ENCODE results near the gene EVX2.

Gene EVX2

DNA sequence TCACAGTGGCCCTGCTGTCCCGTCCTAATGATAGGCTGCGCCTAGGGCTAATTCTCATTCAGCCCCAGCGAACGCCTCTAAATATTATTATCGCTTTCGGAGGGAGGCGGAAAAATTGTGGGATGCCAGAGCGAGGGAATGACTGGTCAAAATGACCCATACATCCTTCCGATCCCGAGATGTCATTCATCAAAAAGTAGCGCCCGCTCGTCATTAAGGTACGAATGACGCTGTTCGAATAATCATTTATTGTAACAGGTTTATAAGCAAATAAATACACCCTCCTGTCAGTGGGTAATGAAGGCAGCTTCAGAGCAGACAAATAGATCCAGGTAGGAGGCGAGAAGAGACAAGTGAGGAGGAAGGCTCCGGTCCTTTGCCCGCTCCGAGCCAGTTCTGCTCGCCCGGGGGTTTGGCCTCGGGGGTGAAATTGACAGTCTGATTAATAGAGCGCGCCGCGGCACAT, at the start of gene EVX2:
Gene EVX2, minus strand, starts transcription at position 167 of the 466 bp plus-strand sequence. CDS start 186 bp downstream, outside the sequence.
- no peak for DNase-seq

DNA sequence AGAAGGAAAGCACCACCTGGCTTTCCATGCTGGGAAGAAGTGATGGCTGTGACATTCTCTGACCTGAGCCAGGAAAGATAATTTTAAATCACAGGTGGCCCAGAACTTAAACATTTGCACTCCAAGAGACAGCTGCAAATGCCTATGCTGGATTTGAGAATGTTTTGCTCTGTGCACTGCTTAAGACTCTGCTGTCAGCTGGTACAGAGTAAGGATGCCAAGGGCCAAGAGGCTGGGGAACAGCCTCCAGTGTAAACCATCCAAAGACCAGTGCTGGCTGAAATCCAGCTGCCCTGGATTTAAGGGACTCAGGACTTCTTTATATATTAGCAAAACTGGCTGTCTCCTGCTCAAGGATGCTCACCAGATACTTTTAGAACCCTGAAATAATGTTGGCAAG, 49.6 kb upstream of the EVX2 start:
- no peak for DNase-seq

DNA sequence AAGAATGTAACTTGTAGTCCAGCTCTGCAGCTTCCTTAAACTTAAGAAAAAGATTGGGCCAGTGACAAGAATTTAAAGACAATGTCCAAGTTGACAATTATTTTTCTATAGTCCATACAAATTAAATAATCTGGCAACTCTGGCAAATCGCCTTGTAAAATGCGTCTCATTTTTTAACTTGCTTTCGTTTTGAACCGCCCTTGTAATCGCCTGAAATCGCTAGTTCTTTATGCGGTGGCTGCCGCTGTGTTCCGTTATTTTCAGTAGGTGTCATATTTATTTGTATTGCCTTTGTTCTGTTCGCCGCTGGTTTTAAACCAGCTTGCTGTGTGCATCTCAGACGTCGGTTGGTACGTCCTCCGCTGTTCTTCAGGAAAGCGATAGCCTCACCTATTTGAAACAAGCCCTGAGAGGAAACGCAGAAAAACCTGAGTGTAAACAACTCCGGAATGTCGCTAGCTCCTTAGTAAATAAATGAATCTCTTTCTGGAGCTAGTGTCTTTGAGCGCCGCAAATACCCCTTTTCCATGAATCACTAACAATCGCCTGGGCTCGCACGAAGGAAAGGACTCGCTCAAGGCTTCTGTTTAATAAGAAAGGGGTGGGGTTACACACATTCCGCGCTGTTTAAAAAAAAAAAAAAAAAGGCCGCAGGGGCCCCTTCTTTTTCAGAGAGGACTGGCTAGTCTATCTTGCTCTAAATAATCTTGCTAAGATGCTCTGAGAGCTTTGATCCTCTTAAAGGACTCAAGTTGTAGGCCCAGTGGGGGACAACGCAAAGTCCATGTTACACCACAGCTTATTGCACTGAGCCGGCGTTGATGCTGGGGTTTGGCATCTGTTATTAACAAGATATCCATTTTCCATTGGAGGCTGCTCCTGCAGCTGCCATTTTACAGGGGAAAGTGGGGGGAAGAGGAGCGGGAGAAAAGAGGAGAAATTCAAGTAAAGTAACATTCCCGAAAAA, 48.7 kb upstream of the EVX2 start:
- DNase-seq: no peak

DNA sequence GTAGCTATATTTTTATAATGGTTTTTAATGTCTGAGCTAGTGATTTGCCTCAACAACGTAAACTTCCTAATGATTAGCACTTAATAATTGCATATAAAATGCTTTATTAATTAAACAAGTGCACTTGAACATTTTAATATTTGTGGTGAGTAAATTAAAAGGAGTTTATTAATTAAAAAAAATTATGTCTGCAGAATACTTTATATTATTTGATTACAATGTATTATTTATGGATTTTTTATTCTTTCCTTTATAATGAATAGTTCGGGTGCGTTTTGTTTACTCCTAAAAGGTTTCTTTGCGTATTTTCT, 48.0 kb upstream of the EVX2 start:
- no peak for DNase-seq

DNA sequence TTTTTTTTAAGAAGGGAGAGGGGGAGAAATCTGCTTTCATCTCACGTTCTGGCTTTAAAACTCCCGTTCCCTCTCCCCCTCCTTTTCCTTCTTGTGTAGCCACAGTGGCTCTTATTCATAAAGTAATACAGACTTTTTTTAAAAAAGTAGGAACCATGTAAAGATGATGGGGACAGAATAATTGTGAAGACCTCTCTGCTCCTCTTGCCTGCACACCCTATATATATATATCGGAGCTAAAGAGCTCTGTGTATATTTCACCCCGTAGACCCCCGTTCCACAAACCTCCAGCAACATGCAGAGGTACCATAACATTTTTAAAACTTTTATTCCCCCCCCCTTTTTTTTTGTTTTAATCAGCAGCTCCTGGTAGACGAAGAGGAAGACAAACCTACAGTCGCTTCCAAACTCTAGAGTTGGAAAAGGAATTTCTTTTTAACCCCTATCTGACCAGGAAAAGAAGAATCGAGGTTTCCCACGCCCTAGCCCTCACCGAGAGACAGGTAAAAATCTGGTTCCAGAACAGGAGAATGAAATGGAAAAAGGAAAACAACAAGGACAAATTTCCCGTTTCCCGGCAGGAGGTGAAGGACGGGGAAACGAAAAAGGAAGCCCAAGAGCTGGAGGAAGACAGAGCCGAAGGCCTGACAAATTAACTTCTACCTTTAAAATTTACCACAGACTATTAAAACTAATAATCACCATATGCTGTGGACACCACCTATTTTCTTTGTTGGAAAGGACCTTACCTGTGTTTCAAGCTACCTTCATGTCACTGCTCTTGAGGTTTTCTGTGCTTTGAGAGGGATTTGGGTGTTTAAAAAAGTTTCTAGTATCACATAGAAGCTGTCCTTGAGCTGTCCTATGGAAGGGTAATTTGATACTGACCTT, 47.4 kb upstream of the EVX2 start:
- DNase-seq: no peak

DNA sequence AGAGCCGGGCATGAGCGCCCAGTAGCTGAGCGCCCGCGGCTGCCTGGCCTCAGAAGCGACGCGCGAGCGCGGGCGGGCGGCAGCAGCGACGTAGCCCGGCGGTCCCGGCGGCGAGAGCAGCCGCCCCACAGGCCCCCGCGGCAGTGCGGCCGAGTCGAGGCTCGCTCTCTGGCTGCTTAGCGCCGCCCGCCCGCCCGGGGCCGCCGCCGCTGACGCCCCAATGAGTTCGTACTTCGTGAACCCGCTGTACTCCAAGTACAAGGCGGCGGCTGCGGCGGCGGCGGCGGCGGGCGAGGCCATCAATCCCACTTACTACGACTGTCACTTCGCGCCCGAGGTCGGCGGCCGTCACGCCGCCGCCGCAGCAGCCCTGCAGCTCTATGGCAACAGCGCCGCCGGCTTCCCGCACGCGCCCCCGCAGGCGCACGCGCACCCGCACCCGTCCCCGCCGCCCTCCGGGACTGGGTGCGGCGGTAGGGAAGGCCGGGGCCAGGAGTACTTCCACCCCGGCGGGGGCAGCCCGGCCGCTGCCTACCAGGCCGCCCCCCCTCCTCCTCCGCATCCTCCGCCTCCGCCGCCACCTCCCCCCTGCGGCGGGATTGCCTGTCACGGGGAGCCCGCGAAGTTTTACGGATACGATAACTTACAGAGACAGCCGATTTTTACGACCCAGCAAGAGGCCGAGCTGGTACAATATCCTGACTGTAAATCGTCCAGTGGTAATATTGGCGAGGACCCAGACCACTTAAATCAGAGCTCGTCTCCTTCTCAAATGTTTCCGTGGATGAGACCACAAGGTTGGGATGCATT, 46.6 kb upstream of the EVX2 start:
- DNase-seq: no peak

DNA sequence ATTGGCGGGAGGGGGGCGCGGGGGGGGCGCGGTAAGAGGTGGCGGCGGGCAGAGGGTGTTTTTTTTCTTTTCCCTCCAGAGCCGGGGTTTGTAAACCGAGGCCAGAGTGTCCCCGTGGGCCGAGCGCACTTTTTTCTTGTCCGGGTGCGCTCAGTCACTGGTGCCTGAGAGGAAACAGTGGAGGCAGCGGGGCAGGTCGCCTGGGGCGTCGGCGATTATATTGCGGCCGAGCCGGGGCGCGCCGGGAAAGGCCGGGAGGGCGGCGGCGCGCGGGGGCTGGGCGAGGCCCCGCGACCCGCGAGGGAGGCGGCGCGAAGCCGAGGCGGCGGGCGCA, 46.0 kb upstream of the EVX2 start:
- DNase-seq: no peak

DNA sequence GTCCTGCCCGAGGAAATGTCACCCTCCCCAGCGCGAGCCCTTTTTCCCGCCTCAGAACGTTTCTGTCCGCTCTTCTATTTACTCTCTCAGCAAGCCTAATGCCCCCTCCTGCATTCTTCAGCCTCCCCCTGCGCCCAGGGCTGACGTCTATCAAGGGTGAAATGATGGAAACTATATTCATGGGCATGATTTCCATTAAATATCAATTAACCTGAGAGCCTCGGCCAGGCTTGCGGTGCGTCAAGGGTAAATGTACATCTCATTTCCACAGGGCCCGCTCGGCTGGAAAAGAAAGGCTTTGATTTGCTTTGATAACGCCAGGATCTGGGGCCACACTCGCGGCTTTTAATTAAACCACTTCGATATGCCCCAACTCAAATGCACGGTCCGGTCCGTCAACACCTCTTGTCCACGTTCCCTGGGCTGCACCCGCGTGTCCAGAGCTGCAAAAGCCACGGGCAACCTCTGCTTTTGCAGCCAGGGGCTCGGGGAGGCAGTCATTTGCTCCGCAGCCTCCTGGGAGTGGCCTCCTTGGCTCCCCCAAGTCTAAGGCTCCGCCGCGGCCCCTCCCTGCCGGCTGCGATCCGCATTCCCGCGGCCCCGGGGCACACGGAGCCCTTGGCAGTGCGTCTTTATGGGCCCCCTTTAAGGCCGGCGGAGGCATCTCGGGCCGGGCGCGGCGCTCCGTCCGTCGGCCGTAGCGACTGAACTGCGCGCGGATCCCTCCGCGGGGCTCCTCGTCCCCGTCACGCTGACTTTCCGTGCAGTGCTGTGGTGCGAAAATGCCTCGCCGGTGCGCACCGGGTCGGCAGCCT, 45.4 kb upstream of the EVX2 start, which contains the start of gene HOXD8:
Gene HOXD8, plus strand, starts transcription at position 724 of the 815 bp plus-strand sequence. CDS start 662 bp downstream, outside the sequence.
- DNase-seq: no peak

DNA sequence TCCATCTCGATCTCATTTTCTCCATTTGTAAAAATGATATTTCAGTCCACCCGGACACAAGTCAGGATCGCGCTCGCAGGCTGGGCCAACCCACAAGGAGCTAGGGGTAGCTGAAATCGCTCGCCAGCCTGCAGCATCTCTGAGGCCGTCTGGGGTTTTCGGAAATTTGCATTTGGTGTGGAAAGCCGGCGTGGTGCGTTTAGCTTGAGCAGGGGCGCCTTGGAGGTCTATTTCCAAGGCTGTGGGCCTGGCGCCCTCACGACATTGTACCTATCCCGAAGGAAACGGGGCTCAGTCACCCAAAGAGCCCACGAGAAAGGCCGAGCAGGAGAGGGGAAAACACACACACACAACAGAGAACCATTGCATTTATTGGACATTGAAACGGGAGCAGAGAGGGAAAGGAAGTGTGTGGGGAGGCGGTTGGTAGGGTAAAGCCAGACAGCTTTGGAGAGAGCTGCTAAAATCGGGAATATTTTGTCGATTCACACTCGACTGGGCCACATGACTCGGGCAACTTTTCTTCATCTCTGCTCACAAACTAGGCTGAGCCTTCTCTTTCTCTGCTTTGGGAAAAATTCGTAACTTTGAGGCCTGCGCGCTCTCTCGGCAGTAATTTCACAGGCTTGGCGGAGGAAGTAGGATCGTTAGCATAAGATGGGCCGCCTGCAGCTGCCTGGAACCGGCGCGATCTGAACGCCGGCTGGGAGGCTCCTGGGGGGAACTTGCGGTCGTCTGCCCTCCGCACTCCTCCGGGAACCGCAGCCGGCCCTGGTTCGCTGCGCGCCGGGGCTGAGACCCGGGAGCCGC, 44.6 kb upstream of the EVX2 start:
- no peak for DNase-seq

DNA sequence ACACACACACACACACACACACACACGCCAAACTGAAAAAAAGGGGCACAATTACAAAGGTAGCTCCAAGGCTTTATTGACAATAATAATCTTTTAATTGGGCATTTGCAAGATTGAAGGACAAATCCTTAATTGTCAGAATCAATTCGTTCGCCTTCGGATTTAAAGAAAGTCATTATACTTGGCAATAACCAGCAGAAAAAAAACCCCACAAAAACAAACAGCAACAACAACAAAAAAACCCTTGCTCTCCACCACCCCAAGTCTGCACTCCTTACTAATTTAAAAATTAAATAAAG, 44.0 kb upstream of the EVX2 start:
- DNase-seq: no peak

DNA sequence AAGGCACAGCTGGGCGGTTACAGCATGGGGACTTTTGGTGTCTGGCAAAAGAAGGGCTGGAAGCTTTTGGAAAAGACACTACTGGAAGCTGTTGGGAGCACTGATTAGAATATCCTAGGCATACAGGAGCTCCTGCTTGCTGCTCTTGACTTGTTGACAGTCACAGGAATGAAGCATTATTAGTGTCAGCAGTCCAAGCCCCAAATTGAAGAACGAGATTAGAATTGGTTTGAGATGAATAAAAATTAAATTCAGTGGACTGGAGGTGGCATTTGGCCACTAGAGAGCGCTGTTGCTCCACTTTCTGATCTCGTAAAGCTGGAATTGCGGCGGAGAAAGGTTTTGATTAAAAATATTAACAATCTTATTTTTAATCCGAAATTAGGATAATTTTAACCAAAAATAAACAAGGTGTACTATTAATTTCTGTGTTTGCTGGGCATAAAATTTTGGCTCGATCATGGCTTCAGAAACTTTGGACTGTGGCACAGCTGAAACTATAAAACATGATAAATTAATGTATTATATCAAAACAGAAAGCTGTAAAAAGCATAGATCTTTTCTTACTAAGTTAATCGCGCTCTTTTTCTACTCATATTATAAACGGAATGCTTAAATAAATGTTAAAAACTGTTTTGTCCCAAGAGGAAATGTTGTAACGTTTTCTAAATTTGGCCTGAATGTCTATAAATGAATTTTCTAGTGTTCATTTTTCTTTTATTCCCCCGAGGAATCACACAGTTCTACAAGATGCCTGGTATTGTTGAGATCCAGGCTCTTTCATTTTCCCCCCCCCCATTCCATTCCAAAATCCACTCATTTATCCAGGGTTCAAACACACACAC, 43.4 kb upstream of the EVX2 start:
- DNase-seq: peak; percentile 41

DNA sequence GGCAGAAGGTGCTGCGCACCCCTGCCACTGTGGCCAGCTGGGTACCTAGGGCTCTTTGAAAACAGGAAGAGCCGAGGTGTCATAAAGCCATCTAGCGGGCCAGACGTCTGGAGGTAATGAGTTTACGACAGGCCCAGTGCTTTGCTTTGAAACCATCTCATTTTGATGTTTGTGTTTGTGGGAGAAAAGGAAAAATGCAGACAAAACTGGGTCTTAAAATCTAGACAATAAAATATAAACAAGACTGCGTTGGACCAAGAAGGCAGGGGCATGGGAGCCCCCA, 42.0 kb upstream of the EVX2 start:
- DNase-seq: no peak

DNA sequence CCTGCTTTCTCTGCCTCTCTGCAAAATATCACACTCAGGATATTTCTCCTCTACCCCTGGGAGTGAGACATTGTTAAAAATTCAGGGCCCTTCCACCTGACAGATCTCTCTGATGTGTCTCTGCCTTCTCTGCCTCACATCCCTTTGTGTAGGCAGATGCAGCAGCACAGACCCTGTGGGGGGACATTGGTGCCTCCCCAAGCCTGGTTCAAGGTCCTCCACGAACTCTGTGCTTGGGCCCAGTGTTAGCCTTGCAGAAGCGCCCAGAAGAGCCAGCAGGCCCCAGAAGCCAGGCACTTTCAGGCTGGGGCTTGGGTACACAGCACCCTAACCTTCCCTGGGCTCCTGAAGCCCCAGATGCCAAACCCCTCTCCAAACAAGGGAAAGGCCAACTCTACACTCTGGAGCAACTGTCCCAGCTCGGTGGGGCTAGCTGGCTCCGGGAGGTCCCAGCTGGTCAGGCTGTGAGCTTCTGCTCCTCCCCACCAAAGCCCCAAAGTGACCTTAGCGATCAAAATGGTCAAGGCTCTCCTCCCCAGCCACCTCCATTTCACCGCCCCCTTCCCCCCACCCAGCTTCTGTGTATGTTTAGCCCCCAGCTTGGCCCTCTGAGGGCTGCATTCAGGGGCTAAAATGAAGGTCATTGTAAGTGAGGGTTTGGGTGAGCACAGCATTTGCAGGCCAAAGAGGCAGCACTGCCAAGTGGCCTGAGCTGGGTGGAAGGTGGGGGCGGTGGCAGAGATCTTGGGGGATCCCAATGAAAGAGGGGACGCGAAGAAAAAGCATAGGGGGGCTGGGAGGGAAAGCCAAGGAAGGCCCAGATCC, 41.4 kb upstream of the EVX2 start:
- DNase-seq: no peak

DNA sequence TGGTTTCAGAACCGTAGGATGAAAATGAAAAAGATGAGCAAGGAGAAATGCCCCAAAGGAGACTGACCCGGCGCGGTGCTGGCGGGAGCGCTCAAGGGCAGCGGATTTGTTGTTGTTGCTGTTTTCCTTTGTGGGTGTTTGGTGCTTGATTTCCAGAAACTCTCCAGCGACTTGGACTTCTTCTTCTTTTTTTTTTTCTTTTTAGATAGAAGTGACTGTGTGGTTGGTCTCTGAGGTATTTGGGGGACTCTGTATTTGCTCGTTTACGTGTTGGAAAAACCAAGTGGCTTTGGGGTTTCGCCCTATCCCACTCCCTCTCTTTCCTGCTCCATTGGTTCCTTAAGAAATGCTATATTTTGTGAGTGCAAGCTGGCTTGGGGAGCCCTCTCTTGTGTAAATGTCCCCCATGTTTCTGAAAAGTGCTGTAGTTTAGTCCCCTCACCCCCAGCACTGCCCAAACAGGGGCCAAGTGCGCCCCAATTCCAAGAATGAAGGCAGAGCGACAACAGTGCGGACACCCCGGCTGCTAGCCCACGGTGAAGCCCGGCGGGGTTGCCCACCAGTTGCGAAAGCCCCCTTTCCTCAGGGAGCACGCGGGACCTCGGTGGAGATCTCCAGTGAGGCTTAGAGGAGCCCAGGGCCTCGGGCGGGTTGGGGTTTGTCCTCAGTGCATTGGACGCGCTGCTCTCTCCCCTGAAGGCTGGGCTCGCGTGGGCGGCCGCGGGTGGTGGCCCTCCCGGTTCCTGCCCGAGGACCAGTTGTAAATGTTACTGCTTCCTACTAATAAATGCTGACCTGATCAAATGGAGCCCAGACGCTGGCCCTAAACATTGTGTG, 40.6 kb upstream of the EVX2 start:
- DNase-seq: no peak

DNA sequence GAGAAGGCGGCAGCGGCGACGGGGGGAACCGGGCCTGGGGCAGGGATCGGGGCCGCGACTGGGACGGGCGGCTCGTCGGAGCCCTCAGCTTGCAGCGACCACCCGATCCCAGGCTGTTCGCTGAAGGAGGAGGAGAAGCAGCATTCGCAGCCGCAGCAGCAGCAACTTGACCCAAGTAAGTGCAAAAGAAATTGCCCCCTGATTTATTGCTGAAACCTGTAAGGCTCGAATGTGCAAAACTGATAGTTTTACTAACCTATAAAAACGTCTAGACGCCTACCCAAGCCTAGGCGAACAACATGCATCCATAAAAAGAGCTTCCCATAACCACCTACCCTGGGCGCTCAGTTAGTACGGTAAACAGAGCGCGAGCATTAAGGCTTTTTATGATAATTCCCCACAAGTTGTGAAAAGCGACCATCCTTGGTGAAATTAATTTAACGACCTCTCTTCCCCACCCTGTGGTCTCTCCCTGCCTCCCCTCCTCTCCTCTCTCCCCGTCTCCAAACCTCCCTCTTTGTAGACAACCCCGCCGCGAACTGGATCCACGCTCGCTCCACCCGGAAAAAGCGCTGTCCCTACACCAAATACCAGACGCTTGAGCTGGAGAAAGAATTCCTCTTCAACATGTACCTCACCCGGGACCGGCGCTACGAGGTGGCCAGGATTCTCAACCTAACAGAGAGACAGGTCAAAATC, 39.8 kb upstream of the EVX2 start:
- DNase-seq: no peak

DNA sequence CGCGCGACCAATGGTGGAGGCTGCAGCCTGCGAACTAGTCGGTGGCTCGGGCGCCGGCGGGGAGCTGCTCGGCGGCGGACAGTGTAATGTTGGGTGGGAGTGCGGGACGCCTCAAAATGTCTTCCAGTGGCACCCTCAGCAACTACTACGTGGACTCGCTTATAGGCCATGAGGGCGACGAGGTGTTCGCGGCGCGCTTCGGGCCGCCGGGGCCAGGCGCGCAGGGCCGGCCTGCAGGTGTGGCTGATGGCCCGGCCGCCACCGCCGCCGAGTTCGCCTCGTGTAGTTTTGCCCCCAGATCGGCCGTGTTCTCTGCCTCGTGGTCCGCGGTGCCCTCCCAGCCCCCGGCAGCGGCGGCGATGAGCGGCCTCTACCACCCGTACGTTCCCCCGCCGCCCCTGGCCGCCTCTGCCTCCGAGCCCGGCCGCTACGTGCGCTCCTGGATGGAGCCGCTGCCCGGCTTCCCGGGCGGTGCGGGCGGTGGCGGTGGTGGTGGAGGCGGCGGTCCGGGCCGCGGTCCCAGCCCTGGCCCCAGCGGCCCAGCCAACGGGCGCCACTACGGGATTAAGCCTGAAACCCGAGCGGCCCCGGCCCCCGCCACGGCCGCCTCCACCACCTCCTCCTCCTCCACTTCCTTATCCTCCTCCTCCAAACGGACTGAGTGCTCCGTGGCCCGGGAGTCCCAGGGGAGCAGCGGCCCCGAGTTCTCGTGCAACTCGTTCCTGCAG, 39.1 kb upstream of the EVX2 start, which contains the start of gene HOXD9:
Gene HOXD9, plus strand, starts transcription at position 37 of the 728 bp plus-strand sequence. Its CDS starts 50 bp downstream, at position 87.
- DNase-seq: no peak

DNA sequence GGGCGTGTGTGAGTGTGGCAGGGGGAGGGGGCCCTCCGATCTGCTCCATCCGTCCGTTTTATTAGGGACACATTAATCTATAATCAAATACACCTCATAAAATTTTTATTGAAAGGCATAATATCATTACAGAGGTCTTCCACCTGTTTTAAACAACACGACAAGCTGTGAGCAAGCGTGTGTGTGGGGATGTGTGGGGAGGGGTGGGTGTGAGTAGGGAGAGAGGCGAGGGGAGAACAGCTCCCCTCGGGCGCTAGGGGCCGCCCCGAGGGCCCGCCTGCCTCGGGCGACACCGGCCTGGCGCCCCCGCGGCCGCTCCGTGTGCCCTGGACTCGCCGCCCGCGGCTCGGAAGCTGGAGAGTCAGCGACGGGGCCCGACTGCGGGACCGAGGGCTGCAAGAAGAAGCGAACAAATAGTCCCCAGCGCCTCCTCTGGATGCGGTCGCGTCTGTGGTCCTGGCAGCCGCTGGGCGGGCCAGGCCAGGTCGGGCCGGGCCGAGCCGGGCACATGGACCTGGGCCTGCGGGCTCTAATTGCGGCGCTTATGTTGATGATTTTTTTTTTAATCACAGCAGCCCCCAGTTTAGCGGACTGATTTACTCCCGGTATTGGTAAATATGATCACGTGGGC, 38.4 kb upstream of the EVX2 start:
- DNase-seq: no peak

Data from CD4-positive, alpha-beta T cell treated with Interleukin-15 for 1 hour (primary cell).